ENCODE results near the gene BRF1.
"Not testable (repeated sequence)": the region's sequence is repeated elsewhere in the genome, so short reads cannot be mapped to it uniquely, and the experiment has no call there.

Gene BRF1

GRCh38 chr14:105315211-105315721 is 14.5 kb upstream of the BRF1 start:
- DNase-seq = no peak

GRCh38 chr14:105314287-105315200 is 13.7 kb upstream of the BRF1 start, which contains the start of gene PACS2:
Gene PACS2, plus strand, starts transcription at chr14:105314748. Its CDS starts 171 bp downstream, at chr14:105314919.
- no peak for DNase-seq

GRCh38 chr14:105313381-105314286 is 12.8 kb upstream of the BRF1 start:
- no peak for DNase-seq

GRCh38 chr14:105312973-105313372 is 12.2 kb upstream of the BRF1 start:
- DNase-seq = no peak

- DNase-seq = no peak
These were observed 11.0 kb upstream of the BRF1 start for GRCh38 chr14:105311838-105312237.

GRCh38 chr14:105309371-105309770 is 8.6 kb upstream of the BRF1 start:
- DNase-seq = no peak

- DNase-seq = no peak
These were observed 6.4 kb upstream of the BRF1 start for GRCh38 chr14:105307052-105307727.

GRCh38 chr14:105305791-105306190 is 5.0 kb upstream of the BRF1 start:
- DNase-seq = no peak

GRCh38 chr14:105305345-105305744 is 4.5 kb upstream of the BRF1 start:
- no peak for DNase-seq

GRCh38 chr14:105304565-105304964 is 3.8 kb upstream of the BRF1 start:
- no peak for DNase-seq

GRCh38 chr14:105303949-105304348 is 3.1 kb upstream of the BRF1 start:
- no peak for DNase-seq

GRCh38 chr14:105301915-105302249 is 1.1 kb upstream of the BRF1 start:
- DNase-seq = not testable (repeated sequence)

- DNase-seq = peak; percentile 73
These were observed 508 bp upstream of the BRF1 start for GRCh38 chr14:105301103-105301914.

GRCh38 chr14:105299654-105300541 is 903 bp downstream of the BRF1 start:
- DNase-seq = no peak

- not testable (repeated sequence) for DNase-seq
These were observed 3.5 kb downstream of the BRF1 start for GRCh38 chr14:105297311-105297710.

- peak; percentile 30 for DNase-seq
These were observed 6.6 kb downstream of the BRF1 start for GRCh38 chr14:105294142-105294597.

- no peak for DNase-seq
These were observed 7.7 kb downstream of the BRF1 start for GRCh38 chr14:105292826-105293711.

- no peak for DNase-seq
These were observed 10.0 kb downstream of the BRF1 start for GRCh38 chr14:105290621-105291346.

GRCh38 chr14:105288936-105289335 is 11.9 kb downstream of the BRF1 start:
- DNase-seq = not testable (repeated sequence)

All from NCI-H1436 treated with DMSO at 0.1 percent for 48 hours (cell line).